Parathyroid adenoma (tissue), 2 donors: Measurements from ENCODE around the gene IFI44.

Source experiments
- H2AFZ ChIP-seq: fragments of 300-600 bp; sonication (generic); one replicate; pipeline ENCODE4 v1.7.0; 2017; ENCODE audit warnings: antibody characterized with exemption, mild to moderate bottlenecking
- H3K27ac ChIP-seq: fragments of 300-600 bp; sonication (generic); one replicate; pipeline ENCODE4 v1.7.0; 2017
- H3K27me3 ChIP-seq: fragments of 300-600 bp; sonication (generic); one replicate; pipeline ENCODE4 v1.7.0; 2017; ENCODE audit warnings: low read length; ENCODE audit not compliant: control insufficient read depth, insufficient read depth
- H3K36me3 ChIP-seq: fragments of 300-600 bp; sonication (generic); one replicate; pipeline ENCODE4 v1.7.0; 2017; ENCODE audit warnings: low read length; ENCODE audit not compliant: control insufficient read depth, insufficient read depth
- H3K4me1 ChIP-seq: fragments of 300-600 bp; sonication (generic); one replicate; pipeline ENCODE4 v1.7.0; 2017; ENCODE audit warnings: control low read depth
- H3K4me2 ChIP-seq: fragments of 300-600 bp; sonication (generic); one replicate; pipeline ENCODE4 v1.7.0; 2017; ENCODE audit warnings: low read length
- H3K4me3 ChIP-seq: fragments of 300-600 bp; sonication (generic); one replicate; pipeline ENCODE4 v1.7.0; 2017; ENCODE audit warnings: low read depth, low read length
- H3K79me2 ChIP-seq: fragments of 300-600 bp; sonication (generic); one replicate; pipeline ENCODE4 v1.7.0; 2017; ENCODE audit warnings: control low read depth
- H3K9ac ChIP-seq: fragments of 300-600 bp; sonication (generic); one replicate; pipeline ENCODE4 v1.7.0; 2017; ENCODE audit warnings: mild to moderate bottlenecking
- H3K9me3 ChIP-seq: fragments of 300-600 bp; sonication (generic); one replicate; pipeline ENCODE4 v1.7.0; 2017; ENCODE audit warnings: low read length; ENCODE audit not compliant: control insufficient read depth
- CTCF ChIP-seq: fragments of 300-600 bp; sonication (generic); IDR thresholded peaks from one replicate; pipeline ENCODE4 v1.7.0; 2017; ENCODE audit warnings: antibody characterized with exemption, mild to moderate bottlenecking
- donor health status: primary hyperparathyroidism.

The IFI44 gene

GRCh38 chr1:78663923-78664322, 14.3 kb downstream of the IFI44 start:
- Histone ChIP-seq H3K4me2 (no peak overlapping the region), H3K36me3 (no peaks in the 10 kb centered on the region), H3K9ac (no peak overlapping the region), H3K4me3 (no peak overlapping the region), H3K4me1 (no peaks in the 10 kb centered on the region), H2AFZ (no peak overlapping the region), H3K79me2 (no peaks in the 10 kb centered on the region), H3K27ac (no peak overlapping the region), H3K27me3 (no peaks in the 10 kb centered on the region), H3K9me3 (no peaks in the 10 kb centered on the region)
- no peak for TF ChIP-seq CTCF

DNA sequence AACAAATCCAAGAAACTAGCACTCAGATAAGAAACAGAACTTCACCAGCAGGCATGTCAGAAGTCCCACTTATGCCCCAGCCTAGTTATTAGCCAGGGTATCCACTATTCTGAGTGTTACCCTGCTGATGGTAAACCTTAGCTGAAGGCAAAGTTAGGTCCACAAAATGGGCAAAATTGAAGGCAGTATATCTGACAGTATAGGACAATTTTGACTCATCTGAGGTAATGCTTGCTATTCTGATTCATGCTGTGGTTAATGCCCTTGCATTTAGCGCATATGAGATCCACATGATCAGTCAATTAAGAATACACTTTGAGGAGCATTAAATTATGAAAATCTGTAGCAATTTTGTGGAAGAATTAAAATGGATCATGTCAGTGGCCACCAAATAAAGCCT, 15.1 kb downstream of the IFI44 start:
- Histone ChIP-seq H3K4me3 (no peak overlapping the region), H3K9me3 (no peaks in the 10 kb centered on the region), H3K9ac (no peak overlapping the region), H2AFZ (no peak overlapping the region), H3K27me3 (no peaks in the 10 kb centered on the region), H3K79me2 (no peaks in the 10 kb centered on the region), H3K27ac (no peak overlapping the region), H3K4me2 (no peak overlapping the region), H3K4me1 (no peaks in the 10 kb centered on the region), H3K36me3 (no peaks in the 10 kb centered on the region)
- no peak for TF ChIP-seq CTCF

DNA sequence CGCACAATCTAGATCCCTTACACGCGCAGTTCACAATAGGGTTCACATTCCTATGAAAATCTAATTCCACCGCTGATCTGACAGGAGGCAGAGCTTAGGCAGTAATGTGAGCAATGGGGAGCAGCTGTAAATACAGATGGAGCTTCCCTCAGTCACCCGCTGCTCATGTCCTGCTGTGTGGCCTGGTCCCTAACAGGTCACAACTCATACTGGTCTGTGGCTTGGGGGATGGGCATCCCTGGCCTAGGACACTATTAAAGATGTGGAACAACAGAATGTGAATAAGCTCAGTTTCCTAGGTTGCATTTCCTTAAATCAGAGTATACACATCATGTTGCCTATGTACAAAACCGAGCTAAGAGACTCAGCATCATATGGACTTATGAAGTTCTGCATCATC, 16.2 kb downstream of the IFI44 start:
- Histone ChIP-seq H3K9ac (no peak overlapping the region), H3K27ac (no peak overlapping the region), H2AFZ (no peak overlapping the region), H3K27me3 (no peaks in the 10 kb centered on the region), H3K4me2 (no peak overlapping the region), H3K36me3 (no peaks in the 10 kb centered on the region), H3K9me3 (no peaks in the 10 kb centered on the region), H3K4me1 (no peaks in the 10 kb centered on the region), H3K79me2 (no peaks in the 10 kb centered on the region), H3K4me3 (no peak overlapping the region)
- TF ChIP-seq CTCF = no peak

GRCh38 chr1:78667939-78668338, 18.3 kb downstream of the IFI44 start:
- H3K9ac ChIP-seq = no peak overlapping the region
- H3K27me3 ChIP-seq = no peaks in the 10 kb centered on the region
- no peak overlapping the region for H3K27ac ChIP-seq
- H3K79me2 ChIP-seq = no peaks in the 10 kb centered on the region
- H3K4me2 ChIP-seq = no peak overlapping the region
- H3K4me1 ChIP-seq = no peaks in the 10 kb centered on the region
- TF ChIP-seq CTCF = no peak
- H3K9me3 ChIP-seq = no peaks in the 10 kb centered on the region
- H2AFZ ChIP-seq = no peak overlapping the region
- H3K4me3 ChIP-seq = no peak overlapping the region
- no peaks in the 10 kb centered on the region for H3K36me3 ChIP-seq

GRCh38 chr1:78668427-78668826, 18.8 kb downstream of the IFI44 start:
- Histone ChIP-seq H3K9me3 (no peaks in the 10 kb centered on the region), H3K4me2 (no peak overlapping the region), H3K4me1 (no peaks in the 10 kb centered on the region), H3K36me3 (no peaks in the 10 kb centered on the region), H3K9ac (no peak overlapping the region), H2AFZ (no peak overlapping the region), H3K4me3 (no peak overlapping the region), H3K27me3 (no peaks in the 10 kb centered on the region), H3K27ac (no peak overlapping the region), H3K79me2 (no peaks in the 10 kb centered on the region)
- no peak for TF ChIP-seq CTCF
